ENCODE data around the gene CST9.

Gene CST9, protein sequence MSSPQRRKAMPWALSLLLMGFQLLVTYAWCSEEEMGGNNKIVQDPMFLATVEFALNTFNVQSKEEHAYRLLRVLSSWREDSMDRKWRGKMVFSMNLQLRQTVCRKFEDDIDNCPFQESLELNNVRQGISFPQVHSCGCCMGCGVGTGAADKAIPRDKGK

DNA sequence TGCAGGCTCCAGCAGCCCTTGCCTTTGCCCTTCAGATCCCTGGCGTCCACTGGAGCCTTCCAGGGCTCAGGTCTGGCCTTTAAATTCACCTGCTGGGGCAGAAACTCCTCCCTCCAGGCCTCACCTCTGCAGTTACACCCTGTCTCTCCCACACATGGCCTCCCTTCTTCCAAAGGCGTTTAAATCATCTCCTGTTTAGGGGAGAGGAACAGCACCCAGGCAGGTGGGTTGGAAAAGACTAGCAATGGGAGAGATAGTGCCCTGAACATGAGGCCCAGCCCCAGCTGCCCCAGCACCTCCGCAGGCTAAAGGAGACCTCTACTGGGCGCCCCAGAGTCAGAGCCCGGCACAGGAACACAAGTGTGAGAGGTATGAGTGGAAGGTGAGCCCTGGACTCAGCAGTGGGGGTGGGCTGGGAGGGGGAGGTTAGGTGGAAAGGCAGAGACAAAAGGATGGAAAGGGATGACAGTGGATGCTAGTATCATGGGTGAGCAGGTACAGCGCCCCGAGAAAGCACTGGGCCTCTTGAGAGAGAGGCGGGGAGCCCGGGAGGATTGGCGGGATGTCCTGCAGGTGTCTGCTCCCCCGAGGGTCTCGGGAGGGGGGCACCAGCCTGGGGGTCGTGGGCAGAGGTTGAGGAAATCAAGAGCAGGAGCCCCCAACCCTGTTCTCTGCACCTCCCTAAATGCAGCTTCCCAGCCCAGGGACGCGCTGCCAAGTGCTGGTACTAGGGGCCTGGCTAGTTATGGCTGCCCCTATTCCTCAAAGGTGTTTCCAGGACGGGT lies at the start of gene CST9:
TSS of gene CST9 (minus strand) at position 51 of the 785 bp plus-strand sequence. CDS start 53 bp downstream, outside the sequence.
- DNase-seq = no peak

GRCh38 chr20:23654717-23655116 lies 49.0 kb upstream of the CST9 start:
- DNase-seq = no peak

GRCh38 chr20:23654000-23654399 lies 48.3 kb upstream of the CST9 start:
- no peak for DNase-seq

GRCh38 chr20:23653400-23653938 lies 47.8 kb upstream of the CST9 start:
- DNase-seq = no peak

- no peak for DNase-seq
These were observed 47.2 kb upstream of the CST9 start for GRCh38 chr20:23652926-23653325.

DNA sequence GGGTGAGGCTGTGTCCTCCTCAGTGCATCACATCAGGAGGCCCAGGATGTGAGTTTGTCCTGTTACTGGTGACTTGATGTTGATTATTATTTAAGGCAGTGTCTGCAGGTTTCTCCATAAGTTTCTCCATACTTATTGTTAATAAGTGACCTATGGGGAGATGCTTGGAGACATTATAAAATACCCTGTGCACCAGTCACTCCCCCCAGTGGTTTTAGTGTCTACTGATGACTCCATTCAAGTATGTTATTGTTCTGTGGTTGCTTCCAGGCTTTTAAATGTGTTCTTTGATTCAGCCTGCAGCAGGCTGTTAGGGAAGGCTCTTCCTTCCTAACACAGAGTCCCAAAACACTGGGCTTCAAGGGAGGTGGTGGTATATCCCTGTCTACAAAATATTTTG lies 46.7 kb upstream of the CST9 start:
- DNase-seq = no peak

GRCh38 chr20:23651117-23651516 lies 45.4 kb upstream of the CST9 start:
- no peak for DNase-seq

GRCh38 chr20:23649830-23650417 lies 44.2 kb upstream of the CST9 start:
- DNase-seq = no peak

DNA sequence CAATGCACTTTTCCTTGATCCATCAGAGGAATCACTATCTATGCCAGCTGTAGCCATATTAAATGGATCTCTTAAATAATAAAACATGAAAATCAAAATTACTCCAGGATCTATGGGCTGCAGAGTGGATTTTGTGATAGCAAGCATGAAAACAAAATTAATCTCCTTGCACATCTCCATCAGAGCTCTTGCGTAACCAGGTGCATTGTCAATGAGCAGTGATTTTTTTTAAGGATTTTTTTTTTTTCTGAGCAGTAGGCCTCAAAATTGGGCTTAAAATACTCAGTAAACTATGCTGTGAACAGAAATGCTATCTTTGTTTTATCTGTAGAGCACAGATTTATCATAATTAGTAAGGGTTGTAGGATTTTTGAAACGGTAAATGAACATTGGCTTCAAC lies 43.5 kb upstream of the CST9 start:
- DNase-seq = no peak

GRCh38 chr20:23647346-23647745 lies 41.6 kb upstream of the CST9 start:
- no peak for DNase-seq

- no peak for DNase-seq
These were observed 40.6 kb upstream of the CST9 start for GRCh38 chr20:23646106-23646873.

DNA sequence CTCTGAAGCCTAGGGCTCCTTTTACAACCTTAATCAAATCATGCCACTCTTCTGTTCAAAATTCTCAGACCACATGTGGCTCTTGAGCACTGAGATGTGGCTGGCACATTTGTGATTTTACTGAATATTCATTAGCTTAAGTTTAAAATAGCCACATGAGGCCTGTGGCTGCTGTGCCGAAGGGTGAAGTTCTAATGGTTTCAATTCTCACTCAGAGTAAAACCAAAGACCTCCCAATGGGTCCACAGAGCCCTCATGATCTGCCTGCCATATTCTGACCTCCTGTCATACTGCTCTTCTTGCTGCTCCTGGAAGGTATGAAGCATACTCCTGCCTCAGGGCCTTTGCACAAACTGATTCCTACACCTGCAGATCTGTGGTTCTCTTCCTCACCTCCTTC lies 39.9 kb upstream of the CST9 start:
- no peak for DNase-seq

GRCh38 chr20:23644164-23644563 lies 38.4 kb upstream of the CST9 start:
- no peak for DNase-seq

GRCh38 chr20:23643659-23644058 lies 37.9 kb upstream of the CST9 start:
- no peak for DNase-seq

- no peak for DNase-seq
These were observed 36.4 kb upstream of the CST9 start for GRCh38 chr20:23641936-23642751.

DNA sequence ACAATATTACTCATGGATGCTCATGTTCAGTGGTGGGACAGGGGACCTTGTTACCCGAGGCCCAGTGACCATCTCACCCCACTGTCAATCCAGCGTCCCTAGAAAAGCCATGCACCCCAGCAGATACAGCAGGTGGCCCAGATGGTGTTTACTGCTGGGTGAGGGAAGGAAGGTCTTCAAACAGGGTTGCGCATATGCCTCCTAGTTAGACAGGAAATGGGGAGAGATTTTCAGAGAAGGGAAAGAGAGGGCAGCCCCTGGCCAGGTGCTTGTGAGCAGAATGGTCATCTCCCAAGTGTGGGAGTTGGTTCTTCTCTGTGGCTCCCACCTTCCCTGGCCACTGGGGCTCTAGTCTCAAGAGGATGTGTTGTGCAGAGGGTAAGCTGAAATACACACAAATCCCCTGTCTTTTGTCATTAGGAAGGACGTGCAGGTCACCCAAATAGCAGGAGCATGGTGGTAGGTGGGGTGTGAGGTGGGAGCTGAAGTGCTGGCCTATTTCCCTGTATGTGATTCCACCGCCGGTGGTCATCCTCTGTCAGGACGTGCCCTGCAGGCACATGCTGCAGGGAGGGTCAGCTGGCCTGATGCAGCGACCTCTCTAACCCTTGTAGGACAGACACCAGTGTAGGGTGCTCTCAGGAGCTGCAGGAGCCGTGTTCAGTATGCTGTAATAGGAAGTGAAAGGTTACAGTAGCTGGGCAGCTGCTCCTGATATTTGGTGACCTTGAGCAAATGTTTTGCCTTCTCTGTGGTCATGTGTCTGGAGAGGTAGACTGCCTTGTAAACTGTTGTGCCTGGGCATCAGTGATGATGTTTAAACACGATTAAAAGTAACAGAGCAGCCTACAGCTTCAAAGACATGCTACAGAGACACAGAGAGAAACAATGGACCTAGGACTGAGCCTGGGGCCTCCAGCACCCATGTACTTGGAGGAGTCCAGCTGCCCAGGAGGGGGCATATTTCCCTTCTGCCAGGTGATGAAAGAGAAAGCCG lies 35.3 kb upstream of the CST9 start:
- no peak for DNase-seq

DNA sequence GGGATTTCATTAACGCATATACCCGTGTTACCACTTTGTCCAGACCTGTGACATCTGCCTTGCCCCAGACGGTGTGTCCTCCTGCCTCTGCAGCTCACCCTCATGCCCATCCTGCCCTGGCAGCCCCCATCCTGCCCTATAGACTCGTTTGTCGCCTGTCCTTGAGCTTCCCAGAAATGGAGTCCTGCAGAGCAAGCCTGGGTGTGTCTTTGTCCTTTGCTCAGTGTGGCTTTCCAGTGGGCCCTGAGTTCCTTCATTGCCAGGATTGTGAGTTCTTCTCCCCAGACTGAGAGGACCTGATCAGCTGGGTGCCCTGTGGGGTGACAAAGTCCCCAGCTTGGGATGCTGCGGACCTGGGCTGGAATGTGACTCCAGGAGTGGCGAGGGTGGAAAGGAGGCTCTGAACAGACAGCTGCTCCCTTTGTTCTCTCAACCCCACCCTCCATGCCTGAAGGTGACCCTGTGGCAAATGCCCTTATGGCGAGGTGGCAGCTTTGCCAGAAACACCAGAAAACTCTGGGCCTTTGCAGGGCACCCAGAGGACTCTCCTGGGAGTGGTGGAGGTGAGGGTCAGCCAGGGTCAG lies 34.4 kb upstream of the CST9 start:
- DNase-seq = no peak

DNA sequence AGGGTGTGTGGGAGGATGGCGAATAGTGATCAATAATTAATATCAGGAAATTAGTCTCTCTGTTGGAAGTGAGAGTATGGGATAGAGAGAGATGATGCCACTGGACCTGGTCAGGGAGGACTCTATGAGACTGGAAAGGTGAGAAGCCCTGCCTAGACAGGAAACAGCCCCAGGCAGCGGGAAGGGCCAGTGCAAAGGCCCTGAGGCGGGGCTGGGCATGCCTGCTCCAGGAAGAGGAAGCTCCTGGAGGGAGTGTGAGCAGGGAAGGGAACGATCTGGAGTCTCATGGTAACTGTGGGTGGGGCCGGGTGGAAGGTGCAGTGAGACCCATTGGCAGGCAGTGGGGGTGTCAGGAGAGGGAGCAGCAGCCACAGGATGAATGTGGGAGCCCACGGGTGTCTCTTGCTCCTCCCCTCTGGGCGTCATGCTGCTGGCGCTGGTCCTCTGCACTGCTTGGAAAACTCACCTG lies 33.8 kb upstream of the CST9 start:
- DNase-seq = no peak

DNA sequence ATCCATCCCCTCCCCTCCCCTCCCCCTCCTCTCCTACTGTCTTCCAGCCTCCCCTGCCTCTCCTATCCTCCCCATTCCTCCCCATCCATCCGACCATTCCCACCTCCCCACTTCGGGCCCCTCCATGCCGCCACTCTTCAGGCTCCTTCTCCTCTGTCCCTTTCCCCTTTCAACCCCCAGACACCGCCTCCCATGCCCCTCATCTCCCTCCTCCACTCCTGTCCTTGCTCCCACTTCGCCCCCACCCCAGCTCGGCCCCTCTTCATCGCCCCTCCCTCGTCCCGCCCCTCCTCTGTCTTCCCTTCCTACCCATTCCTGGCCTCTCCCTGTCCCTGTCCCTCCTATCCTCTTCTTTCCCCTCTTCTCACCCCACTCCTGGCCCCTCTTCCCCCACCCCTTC lies 32.6 kb upstream of the CST9 start:
- DNase-seq = no peak
